Stimulated activated CD8-positive, alpha-beta memory T cell treated with anti-CD3 and anti-CD28 coated beads, Interleukin-4, amount 100 ng/mL, for 48 hours (primary cell): ENCODE data around the gene SLC25A23.
A peak's percentile ranks its signal among the peaks of the same experiment; 100 is the strongest.

ENCODE experiments used
- DNase-seq: peaks from one replicate; pipeline ENCODE4 v3.0.0-alpha.2; 2020

SLC25A23 gene

DNA sequence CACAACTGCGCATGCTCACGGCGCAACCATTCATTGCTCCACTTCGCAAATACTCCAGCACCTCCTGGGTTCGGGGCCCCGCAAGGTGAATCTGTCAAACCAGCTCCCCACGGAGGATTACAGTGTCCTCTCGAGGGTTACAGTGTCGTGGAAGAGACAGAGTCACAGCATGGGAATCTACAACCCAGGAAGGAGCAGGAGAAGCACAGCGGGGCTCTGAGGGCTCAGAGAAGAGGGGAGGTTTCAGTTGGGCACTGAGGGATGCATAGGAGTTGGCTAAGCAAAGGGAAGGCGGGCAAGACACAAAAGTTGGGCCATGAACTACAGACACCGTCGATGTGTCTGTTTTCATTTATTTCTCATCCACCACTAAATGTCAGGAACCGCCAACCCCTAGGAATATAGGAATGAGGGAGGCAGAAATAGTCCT lies 65.6 kb downstream of the SLC25A23 start:
- DNase-seq, result no peak

DNA sequence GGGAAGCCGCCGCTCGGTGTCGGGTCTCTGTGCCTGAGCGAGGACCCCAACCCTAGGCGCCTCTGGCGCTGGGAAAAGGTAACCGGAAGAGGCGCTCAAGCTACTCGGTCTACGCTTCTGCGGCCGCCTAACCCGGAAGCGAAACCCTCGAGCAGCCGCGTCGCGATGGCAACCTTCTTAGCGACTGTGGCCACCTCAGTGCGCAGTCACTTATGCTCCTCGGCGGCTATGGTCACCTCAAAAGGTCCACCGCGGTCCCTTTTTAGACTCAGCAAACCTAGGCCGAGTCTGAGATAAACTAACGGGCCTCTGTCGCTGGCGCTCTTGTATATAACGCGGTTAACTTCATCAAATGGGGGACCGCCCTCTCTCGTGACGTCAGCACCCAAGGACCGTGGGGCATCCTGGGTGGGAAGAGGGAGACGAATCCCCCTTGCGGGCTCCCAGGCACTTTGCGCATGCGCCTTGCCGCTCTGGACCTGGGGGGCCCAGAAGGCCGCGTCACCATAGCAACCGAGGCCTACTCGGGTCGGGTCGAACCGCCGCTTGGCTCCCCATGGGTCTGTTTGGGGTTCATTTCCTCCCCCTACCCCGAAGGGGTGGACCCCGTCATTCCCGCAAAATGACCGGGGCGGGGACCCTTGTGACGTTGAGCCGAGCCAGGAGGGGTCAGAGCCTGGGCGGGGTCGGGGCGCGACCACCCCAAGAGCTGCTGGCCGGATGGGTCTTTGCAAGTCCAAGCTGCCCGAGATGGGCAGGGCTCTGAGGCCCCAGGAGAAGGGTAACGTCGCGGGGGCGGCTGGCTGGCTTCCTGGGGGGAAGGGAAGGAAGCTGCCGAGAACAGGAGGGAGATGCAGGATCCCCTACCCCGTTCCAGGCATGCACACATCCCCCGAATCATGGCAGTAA lies 66.3 kb downstream of the SLC25A23 start, which contains the start of gene GTF2F1:
TSS of gene GTF2F1 (minus strand) at position 91 of the 909 bp plus-strand sequence. CDS start 169 bp downstream, outside the sequence.
- DNase-seq, result peak; percentile 98

DNA sequence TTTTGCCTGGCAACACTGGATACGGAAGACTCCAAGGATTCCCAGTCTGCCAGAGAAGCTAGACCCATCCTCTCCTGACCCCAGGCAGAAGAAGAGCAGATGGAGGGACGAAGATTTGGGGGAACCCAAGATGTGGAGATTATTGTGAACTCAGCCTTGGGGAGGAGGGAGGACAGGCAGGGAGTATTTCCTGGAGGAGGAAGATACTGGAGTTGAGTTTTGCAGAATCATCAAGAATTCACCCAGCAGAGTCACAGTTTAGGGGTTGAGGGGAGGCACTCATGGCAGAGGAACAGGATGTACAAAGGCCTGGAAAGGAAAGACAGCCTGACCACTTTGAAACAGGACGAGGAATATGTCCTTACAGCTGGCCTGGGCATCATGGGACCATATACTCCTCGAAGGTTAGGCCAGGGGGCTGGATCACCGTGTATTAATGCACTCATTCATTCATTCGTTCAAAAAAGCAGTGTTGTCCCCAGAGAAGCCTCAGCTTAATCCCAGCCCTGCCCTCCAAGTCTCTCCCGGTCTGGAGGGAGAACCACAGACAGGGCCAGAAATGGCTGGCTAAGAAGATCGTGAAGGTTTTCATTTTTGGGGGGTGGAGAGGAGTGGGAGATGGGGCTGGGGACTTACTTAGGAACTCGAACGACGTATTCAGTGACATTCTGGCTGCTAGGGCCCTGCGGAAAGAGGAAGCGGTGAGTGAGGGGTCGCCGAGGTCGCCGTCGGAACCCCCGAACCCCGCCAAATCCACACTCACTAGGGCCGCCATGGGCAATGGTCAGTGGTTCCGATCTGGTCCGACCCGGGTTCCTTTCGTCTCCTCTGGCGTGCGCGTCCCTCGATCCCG lies 67.1 kb downstream of the SLC25A23 start:
- DNase-seq, result no peak
